Measurements from ENCODE around the gene ARHGAP22.
A peak's percentile ranks its signal among the peaks of the same experiment; 100 is the strongest.

ARHGAP22 gene

DNA sequence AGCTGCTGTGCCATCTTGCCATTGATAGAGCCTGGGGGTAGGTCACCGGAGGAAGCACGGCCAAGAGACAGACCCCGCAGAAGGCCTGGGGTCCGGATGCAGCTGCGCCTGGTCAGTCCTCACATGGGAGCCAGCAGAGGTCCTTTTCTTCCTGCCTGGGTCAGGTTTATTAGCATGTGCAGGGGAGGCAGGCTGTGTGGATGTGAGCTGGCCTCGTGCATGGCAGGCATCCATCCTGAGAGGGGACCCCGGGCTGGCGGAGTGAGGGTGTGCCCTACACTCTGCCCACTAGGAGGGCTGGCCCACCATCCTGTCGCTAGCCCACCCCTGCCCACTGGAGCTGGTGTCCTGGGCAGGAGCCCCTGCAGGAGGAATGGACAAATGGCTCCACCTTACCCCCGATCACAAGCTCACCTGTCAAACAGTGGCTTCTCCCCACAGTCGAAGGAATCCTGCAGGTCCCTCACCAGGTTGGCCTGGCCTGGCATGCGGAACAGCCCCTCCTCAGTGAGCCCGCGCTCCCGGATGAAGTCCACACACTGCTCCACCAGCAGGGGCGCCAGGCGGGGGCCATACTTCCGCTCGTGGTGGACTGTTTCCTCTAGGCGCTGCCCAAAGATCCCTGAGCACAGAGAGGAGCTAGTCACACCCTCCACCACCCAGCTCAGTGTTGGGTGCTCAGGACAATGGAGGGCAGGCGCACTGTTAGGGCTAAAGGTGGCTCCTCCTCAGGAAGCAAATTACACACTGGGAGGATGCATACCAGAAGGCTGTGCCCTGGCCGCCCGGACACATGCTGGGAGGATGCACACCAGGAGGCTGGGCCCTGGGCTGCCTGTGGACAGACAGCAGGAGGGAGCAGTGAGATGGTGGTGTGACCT lies 145.4 kb downstream of the ARHGAP22 start:
- no peak for DNase-seq

DNA sequence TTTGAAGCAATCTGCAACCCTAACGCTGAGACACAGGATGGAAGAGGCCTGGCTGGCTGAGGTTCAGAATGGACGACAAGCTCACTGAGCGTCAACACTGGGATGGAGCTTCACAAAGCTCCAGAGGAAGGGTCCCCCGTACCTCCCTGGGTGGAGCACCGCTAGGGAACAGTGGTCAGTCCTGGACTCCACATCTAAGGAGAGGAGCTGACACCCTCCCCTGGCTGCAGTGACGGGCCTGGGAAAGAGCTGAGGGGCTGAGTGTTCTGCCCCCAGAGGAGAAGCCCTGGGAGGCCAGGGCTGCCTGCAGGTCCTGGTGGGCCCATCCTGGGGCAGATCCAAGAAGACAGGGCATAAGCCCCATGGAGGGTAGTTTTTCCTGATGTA lies 146.2 kb downstream of the ARHGAP22 start:
- no peak for DNase-seq

DNA sequence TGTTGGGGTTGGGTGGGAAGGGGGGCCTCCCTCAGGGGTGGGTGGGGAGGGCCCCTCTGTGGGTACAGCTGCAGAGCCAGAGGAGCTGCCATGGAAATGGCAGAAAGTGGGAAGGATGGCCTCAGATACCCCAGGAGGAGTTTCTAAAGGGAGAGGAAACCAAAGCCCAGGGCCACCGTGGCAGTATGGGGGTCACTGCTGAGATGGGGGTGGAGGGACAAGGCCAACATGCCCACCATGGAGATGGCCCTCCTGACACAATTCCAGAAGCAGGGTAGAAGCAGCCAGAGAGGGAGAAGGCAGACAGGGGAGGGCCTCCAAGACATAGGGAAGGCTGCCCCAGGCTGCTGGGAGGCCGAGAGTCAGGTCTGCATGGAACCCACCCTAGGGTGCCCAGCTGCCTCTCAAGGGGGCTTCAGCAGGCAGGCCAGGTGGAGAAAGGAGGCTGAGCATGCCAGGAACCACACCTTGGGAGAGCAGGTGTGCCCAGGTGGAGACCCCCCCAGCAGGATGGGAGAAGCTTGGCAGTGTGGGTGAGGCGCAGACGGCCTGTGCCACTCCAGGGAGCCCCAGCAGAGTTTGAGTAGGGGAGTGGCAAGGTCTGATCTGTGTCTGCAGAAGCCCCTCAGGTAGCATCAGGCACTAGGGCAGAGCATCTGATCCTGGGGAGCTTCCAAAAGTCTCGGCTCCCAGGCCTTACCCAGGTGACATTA lies 146.8 kb downstream of the ARHGAP22 start:
- DNase-seq = no peak

DNA sequence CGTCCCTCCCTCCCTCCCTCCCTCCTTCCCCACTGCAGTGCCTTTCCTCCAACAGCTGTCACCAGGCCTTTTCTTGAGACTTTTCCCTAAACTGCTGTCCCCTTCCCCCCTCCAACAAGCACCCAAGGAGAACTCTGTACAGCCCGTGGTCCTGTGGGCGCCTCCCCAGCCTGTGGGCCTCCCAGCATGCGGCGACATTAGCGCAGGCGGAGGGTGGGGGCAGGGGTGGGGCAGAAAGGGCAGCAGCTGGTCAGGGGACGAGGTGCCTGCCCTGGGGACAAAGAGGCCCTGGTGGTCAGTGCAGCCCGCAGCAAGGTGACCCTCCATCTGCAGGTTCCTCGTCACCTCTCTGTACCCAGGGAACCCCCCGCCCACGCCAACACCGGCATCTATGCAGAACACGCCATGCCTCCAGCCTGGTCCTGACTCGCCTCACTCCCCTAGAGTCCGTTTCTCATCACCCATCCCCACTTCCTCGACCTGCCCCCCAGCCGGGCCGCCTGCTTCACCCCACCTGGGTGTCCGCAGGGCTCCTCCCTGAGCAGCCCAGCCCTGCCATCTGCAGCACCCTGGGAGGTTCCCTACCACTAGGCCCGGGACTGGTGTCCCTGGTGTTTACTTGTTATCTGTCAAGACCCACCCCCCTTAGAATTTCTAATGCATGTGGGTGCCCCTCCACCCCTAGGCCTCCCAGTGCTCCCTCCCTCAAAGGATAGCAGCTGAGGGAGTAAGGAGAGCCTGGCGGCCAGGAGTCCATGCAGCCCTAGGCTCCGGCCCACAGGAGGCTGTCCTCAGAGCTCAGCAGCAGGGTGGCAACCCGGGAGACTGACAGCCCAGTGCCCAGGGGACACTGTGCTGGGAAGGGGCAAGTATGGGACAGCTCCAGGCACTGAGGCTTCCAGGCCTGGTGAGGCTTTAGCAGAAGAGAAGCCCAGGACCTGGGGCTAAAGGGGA lies 147.8 kb downstream of the ARHGAP22 start:
- no peak for DNase-seq

DNA sequence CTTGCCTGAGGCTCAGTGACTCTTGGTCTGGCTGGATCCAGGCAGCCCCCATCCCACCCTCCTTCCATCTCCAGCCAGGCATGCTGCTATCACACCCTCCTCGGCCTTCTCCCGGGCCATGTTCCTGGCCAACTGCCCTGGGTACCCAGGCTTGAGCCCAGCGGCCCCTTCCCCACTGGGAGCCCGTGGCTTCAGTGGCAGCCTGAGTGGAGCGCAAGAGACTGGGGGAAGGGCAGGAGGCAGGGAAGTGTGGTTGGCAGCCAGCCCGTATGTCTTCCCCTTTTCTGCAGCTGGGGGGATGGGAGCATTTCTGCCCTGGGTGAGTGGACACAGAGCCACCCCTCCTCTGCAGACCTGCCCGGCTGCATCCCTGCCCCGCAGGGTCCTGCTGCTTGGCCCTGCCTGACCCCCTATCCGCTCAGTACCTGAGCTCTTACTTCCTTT lies 148.5 kb downstream of the ARHGAP22 start:
- DNase-seq = peak; percentile 51

DNA sequence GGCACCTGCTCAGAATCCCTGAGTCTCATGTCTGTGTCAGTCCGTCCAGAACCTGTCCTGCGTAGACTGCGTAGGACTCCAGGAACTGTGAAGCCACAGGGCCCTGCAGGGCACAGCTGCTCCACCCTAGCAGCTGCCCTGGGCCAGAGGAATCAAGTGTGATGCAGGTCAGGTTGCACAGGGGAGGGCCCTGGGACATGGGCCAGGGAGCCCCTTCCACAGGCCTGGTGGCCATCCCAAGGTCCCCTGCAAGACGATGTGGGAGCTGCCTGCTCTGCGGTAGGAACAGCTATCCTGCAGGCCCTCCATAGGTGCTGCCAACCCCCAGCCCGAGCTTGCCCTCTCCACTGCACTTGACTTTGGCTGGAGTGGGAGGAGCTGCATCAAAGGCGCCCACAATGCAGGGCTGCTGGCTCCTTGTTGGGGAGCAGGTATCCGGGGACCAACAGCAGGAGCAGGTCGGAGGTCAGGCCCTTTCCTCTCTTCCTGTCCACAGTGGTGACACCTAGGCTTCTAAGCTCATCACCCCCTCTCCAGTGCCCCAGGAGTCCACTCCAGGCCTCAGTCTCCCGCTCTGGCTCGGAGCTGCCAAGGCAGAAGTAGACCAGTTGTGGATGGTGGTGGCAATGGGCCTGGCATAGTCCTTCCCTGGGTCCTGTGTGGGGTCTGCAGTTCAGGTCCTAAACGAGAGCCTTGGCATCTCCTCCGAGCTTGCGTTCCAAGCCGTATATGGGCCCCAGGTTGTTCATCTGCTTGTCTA lies 149.3 kb downstream of the ARHGAP22 start:
- no peak for DNase-seq

DNA sequence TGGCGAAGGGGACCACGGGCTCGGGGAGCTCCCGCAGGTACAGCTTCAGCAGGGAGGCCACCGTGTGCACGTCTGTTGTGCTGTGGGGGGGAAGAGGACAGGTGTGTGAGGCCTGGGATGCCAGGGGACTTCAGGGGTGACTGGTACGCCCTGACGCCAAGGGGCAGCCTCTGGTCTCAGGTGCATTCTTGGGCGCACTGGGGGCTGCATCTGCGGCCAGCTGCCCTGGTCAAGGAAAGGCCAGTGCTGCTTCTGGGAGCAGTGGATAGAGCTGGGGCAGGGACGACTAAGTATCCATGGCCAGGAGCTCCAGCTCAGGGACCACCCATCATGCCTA lies 149.8 kb downstream of the ARHGAP22 start:
- no peak for DNase-seq

DNA sequence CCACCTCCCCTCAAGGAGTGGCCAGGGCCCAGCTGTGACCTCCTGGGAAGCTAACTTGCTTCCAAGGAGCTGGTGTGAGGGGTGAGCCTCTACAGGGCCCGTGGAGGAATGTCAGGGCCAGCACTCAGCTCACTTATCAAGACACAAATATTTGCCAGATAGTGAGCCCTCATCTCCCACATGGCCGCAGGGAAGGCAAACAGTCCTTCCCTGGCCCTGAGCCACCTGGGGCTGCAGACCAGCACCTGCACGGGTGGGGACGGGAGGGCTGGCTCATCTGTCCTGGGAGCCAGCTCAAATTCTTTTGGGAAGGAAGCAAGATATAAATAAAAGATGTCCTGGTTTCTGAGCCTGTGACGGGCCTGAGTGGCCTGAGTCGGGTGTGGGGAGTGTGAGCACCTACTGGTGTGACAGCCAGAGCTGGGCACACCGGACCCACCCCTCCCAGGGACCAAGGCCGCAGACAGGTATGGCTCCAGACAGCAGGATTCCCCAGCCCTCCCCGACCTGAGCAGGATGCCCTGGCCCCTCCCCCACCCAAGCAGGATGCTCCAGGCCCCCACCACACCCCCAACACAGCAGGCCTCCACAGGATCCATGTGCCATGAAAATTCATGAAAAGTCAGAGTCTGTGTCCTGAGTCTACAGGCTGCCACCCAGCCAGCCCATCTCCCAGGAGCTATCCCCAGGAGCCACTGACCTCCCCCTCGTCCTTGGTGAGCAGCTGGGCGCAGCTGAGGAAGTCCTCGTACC lies 150.4 kb downstream of the ARHGAP22 start:
- DNase-seq = no peak

DNA sequence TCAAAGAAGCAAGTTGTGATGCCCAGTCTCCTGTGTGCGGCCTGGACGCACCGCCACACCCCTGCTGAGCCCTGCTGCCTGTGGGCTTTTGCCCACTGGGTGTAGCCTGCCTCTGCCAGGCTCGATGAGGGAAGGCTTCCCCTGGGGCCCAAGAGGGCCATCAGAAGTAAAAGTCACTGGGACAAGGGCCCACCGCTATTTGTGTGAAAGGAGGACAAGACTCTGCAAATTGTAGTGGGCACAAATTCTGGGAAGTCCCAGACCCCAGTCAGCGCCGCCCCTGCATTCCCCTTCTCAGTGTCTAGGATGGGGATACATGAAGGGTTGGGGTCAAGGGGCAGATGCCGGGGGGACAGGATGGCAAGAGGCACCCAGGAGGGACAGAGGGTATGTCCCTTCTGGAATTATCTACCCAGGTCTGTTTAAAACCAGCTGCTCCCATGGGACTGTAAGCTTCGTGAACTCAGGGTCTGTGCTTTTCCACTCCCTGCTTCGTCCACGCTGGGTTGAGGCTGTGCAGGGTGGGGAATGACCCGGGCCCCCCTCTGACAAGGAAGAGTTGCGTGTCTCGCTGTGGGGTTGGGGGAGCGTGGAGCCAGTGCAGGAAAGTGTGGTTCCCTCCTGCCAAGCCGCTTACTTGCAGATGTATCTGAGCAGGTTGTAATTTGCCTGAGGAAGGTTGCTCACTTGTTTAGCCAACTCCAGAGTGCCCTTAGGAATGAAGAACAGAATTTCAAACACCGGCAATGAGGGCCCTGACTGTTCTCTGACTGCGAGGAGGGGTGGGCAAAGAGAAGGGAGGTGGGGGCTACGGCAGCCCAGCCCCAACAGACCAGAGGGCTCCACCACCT lies 151.2 kb downstream of the ARHGAP22 start:
- DNase-seq = no peak

DNA sequence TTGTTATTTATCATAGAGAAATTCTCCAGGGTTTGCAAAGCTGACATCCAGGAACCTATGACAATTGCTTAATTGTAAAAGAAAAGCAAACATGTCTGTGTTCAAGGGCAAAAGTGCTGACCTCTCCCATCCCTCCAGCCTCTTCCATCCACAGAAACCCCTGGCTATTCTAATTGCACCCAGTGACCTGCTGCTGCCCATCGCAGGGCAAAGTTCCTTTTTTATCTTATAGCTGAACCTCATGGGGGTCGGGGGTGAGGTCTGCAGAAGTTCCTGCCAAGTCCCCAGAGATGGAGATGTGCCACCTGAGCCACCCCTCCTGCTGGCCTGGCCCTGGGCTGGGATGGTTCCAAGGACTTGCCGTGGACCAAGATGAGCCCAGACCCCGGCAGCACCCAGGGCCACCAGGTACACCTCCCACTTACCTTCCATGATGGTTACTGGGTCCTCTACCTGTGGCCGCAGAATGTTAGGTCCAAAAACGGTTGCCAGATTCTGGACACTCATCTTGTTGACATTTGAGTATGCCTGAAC lies 151.9 kb downstream of the ARHGAP22 start:
- DNase-seq = no peak

DNA sequence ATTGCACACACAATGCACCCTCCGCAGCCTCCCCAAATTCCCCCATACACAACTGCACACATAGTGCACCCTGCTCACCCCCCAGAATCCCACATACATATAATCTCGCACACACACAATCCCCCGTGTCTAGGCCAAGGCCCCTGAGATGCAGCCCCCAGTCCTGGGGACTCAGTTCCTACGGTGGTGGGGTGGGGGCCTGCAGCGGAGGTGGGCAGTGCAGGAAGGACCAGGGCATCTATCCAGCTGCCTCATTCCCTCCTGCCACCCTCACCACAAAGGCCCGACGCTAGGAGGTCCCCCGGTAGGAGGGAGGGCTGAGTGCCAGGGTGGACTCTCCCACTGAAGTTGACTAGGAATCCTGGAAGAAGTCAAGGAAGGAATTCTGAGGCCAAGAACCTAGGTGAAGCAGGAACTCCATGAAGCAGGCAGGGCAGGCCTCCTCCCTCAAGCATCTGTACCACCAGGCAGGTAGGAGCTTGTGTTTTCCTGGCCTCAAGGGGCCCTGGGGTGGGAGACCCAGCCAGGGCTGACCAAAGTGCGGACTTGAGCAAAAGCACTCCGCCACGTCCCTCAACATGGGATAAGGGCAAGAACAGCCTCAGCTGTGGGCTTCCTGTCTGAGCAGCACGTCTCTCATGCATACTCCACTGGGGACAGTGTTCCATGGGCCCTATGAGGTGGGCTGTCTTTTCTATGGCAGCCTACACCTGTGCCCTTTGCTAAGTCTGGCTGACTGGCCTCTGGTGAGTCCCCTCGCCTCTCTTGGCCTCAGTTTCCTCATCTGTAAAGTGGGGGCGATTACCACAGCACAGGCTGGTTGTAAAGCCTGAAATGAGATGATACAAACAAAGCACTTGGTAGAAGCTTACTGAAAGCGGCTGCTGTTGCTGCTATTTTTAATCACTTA lies 152.6 kb downstream of the ARHGAP22 start:
- DNase-seq = no peak

DNA sequence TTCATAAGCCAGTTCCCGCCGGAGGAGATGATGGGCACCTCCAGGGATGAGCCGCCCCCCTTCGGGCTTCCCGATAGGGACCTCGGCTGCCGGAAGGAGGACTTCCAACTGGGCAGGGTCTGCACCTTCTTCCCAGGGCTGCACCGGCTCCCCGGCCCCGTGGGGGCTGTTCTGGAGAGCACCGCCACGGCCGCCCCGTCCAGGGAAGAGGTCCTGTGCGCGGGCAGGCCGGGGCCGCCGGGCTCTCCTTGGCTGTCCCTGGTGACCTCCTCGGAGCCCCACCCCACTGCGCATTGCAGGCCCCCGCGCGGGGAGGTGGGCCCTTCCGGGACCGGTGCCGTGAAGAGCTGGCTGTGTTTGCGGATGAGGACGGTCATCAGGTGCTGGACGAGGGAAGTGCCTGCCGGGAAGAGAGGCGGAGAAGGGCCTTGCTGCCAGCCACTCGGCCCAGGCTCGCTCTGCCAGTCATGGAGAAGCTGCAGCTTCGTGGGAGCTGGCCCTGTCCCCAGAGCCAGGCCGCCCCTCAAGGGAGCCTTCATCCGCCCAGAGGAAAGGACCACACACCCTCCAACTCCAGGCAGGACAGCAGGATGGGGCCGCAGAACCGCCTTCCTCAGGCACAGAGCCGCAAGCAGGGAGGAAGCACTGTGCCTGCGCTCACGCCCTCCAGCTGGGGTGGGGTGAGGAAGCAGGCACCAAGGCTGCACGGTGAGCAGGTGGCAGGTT lies 154.0 kb downstream of the ARHGAP22 start:
- no peak for DNase-seq

DNA sequence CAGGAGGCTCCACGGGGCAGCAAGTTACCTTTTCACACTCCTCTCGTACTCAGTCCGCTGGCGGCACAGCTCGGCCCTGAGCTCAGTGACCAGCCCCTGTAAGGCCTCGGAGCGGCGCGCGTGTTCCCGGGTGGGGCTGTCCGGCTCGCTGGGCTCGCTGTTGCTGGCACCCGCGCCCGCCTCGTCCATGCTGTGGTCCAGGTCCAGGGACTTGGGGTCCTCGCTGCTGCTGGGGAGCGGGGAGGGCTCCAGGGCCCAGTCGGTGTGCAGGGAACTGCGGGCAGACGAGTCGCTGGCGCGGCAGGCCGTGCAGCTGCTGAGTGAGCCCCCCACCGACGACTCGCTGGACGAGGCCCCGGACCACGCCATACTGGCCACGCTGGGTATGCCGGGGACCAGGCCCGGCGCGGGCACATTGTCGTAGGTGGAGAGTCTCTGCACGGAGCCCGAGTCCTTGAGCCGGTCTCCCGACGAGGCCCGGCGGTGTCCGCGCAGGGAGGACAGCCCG lies 154.6 kb downstream of the ARHGAP22 start:
- no peak for DNase-seq

DNA sequence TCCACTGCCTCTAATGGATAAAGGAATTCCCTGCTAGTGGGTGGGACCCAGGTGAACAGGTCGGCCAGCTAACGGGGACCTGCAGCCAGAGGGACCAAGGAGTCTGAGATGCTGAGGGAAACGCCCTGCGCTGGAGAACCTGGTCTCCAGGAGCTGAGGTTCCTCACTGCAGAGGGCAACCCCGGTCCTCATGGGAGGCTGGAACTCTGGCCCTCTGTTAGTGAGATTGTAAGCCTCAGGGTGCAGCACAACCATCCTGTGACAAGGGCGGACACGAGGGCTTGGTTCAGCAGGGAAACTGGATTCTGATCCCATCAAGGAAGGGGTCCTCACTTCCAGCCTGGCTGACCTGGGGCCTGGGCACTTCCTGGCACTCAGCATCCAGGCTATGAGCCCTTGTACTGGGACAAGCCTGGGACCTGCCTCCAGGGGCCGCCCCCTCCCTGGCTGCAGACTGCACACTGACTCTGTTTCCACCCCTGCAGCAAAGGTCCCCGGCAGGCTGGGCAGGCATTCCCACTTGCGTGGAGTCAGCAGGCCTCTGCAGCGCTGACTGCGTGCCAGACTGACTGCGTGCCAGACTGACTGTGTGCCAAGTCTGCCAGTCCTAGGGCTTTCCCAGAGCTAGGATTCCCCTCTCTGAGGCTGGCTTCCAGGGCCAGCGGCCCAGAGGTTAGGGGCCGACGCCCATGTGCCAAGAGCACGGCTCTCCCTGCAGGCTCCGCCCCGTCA lies 155.2 kb downstream of the ARHGAP22 start:
- DNase-seq = no peak

DNA sequence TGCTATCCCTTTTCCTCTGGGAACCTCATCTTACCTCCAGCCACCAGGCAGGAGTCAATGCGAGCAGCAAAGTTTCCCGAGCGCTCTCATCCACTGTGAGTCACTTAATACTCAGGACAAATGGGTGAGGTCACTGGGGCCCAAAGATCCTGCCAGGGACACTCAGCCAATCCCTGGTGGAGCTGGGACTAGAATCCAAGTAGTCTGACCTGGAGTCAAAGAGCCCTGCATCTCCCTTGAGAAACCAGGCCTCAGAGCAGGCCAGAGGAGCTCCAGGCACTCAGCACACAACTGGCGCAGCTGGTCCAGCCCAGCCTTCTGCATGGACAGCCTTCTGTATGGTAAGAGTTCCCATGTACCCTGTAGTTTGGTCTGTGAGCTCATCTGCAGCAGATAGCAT lies 156.1 kb downstream of the ARHGAP22 start:
- DNase-seq = peak; percentile 54

DNA sequence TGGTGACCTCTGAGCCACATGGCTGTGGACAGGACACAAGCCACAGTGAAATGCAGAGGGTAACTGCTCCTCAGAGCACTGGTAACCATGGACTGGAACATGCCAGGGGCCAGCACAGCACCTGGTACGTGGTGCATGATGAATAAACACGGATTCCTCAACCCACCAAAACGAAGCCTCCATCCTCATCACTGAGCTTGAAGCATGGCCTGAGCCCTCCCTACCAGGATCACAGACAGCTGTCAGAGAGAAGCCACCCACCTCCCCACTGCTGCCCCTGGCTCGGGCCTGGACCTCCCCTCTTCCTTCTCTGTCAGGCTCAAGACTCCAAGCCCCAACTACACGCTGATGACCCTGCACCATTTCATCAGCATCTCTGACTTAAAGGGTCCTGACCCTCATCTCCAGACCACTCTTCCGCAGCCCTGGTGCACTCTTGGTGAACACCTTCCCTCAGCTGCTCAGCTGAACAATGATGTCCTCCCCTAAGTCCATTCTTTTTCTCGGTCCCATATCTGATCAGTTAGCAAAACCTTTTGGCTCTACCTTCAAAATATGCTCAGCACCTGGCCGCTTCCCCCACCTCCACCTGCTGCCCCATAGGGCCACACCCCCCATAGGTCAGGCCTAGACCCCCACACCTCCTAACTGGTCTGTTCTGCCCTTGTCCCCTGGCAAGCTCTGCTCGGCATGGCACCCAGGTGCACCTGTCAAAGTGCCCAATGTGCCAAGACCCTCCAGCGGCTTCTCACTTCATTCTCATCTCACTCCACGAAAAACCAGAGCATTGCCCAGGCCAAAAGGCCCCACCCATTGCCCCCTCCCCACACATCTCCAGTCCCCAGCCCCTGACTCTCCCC lies 157.3 kb downstream of the ARHGAP22 start:
- no peak for DNase-seq

DNA sequence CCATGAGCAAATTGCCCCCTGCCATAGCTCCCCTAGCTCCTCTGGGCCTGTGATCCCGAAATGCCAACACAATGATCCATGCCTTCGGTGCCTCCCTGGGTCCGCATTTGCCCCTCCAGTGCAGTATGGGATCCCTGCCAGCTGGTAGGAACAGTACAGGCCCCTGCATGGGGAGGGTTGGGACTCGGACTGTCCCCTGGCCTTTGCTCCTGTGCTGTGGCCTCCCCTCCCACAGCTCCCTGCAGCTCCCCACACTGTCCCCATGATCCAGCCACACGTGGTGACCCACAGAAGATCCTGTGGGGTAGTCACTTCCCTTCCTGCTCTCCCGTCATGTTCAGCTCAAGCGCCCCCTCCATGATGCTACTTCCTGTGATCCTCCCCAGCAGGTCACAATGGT lies 158.1 kb downstream of the ARHGAP22 start:
- no peak for DNase-seq

All from fibroblast of skin of right biceps (primary cell).